GM21390 (cell line): ENCODE measurements around the gene ADAMTS9.

Experiments used
- ATAC-seq: cut with Tn5 transposase; IDR thresholded peaks from one replicate; pipeline ENCODE4 v1.9.1; 2021; ENCODE audit not compliant: unreplicated experiment

ADAMTS9 gene

DNA sequence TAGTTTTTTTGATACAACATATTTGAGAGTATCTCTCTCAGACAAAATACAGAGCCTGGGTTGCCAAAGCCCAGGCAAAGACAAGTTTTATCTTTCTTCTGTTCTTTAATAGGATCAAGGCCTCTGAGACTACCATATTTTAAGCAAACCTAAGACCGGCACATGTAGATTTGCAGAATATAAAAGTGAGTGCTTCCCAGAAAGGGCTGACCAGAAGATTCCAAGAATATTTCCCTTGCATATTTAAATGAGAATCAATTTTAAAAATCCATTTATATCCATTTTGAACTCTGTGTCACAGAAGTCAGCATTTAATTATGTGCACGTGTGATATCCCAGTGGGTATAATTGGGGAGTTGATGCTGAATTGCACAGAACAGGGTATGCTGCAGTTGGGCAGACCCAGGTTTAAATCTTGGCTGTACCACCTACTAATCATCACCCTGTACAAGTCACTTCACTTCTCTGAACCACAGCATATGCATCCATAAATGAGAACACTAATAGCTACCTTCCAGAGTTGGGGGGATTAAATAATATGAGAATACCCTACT, 191.9 kb downstream of the ADAMTS9 start:
- ATAC-seq, result no peak

DNA sequence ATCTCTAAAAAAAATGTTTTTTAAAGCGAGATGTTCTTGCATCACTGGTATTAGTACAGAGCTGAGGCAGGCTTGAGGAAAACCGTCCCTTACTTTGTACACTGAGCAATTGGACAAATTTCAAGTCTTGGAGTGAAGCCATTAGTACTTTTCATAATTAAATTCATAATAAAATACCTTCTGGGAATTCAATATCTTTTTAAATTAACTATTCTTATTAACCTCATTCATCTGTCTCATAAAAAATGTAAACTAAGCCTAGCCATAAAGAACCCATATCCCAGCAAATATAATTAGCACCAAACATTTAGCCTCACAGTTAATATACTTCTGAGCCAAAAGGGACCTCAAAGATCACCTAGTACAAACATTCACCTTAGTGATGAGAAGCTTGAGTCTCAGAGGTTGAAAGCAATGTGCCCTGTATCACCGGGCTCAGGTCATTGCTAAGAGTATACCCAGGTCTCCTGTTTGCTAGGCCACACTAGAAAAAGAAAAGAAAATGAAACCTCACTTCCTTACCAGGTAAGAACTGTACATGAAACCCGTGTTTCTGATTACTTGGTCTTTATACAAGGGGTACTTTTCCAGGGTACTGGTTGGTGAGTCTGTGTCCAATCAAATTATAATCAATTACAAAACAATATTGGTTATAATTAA, 192.5 kb downstream of the ADAMTS9 start:
- no peak for ATAC-seq

DNA sequence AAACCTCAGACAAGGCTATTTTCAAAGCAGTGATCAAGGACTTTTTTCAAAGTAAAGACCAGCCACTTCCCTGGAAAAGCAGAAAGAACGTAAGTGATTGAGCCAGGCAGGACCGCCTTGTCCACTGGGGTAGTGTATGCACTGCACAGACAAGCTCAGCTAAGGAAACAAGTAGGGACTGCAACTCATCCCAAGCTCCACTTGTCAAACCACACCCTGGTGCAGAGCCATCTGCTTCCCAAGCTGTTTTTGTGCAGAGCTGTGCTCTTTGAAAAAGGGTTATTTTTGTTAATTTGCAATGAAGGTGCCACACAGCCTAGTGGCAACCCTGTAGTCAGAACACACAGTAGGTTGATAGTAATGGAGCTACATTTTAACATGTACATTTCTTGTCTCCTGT, 193.3 kb downstream of the ADAMTS9 start:
- ATAC-seq, result no peak

DNA sequence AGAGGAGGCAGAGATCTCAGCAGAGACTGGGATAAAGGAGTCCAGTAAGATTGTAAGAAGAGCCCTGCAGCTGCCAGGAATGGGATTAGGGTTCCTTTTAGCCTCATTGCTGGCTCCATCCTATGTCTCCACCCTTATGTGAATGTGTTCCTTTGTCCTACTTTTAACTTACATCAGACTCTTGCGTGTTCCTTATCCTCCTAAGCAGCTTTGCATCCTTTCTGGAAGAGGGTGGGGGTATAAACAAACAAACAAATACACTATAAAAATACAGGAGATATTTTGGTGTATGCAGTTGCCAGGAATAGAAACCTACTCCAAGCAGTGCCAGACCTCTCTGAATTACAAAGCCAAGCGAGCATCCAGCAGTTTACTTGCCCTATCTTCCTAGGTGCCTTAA, 194.7 kb downstream of the ADAMTS9 start:
- ATAC-seq, result no peak

DNA sequence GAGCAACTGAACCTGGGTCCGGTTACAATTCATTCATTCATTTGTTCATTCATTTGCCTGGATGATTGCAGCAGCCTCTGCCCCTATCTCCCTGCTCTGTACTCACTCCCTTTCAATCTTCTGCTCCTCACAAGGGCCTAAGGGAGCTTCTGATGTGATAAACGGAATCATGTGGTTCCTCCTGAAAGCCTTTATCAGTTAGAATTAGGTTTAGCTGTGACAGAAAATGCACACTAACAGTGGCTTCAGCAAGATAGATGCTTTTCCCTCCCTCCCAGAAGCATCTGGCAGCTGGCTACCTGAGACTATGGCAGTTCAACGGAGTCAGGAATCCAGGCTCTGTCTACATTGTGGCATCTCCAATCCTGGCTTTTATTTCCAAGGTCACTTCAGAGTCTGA, 196.0 kb downstream of the ADAMTS9 start:
- no peak for ATAC-seq

DNA sequence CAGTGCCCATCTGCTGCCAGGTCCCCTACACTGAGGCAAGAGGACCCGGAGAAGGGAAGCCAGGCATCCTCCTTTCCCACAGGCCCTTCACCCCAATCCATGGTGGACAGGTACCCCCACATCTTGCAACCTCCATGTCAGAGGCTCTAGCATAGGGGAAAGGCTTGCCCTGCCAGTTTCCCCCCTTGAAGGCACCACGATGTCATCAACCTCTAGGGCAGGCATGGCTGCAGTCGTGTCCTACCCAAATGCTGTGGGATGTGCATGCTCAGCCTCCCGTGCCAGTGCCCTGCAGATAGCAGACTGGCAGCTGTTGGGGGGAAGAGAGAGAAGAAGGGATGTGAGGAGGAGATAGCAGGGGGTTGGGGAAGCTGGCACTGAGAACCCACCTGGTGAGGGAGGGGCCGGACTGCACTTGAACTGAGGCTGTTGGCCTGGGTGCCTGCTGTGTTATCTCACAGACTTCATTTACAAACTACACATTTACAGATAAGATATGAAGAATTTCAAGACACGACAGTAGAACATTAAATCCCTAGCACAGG, 197.5 kb downstream of the ADAMTS9 start:
- ATAC-seq, result no peak

DNA sequence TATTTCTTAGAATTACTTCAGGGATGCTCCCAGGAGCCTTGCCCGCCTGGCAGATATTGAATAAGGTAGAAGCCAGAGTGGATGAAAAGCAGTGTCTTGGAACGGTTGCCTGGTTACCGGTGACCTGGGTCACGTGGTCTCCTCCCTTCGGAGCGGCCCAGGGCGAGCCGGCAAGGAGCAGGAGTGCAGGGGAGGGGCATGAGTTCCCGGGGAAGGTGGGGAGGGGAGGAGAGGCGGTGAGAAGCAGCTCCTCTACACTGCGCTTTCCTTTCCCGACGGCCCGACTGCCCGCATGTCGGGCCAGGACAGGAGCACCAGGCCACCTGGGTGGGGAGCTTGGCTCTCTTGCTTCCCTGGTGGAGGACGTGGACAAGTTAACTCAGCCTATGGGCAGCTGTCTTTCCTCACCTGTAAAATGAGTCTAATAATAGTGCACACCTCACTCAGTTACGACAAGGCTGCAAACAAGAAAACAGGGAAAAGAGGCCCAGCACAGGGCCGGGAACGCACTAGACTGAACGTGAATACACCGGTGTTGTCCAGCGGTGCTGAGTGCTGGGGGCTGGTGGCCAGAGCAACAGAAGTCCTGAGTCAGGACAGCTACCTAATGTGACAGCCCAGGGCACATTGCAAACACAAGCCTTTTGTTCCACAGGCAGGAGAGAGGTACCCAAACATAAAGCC, 198.3 kb downstream of the ADAMTS9 start:
- ATAC-seq, result no peak

DNA sequence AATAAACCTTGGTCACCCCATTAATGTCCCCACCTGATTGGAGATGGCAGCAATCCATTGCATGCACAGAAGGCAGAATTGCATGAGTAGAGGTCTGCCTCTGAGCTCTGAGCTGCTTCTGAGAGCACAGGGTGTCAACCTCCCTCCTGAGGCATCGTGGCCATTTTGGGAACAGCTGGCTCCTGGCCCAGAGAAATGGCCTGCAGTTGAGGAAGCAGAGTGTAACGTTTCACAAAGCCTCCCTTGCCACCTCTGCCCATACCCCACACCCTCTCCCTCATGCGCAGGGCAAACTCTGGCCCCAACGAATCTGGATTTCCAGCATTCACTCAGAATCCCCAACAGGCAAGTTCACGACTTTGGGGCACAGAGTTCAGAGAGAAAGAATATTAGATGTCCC, 198.9 kb downstream of the ADAMTS9 start:
- ATAC-seq, result no peak

DNA sequence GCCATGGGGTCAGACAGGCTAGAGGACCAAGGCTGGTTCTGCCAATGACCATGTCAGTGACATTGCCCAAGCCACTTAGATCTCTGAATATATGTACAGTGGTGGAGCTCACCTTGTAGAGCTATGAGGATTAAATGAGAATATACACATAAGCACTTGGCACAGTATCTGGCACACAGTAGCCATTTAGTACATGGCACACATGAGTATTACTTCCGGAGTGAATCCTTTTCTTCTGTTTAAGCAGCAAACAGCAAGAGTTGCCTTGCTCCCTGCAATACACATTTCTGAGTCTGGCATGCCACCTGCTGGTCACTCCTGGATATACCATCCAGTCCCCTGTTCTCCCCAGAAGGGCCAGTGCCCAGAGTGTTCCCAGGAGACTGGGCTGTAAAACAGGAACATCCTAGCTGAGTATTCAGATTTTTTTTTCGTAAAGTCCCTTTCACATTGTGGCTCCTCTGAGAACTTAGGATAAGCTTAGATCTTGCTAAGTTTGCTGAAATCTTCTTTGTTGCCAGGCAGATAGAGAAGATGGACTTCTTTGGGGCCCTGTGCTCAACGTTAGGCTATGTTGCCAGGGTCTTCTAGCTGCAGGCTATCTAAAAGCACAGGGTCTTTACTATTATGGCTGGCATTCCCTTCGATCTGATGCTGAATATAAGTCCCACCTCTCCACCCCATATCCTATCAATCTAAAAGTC, 203.4 kb downstream of the ADAMTS9 start:
- peak; percentile 98 for ATAC-seq

DNA sequence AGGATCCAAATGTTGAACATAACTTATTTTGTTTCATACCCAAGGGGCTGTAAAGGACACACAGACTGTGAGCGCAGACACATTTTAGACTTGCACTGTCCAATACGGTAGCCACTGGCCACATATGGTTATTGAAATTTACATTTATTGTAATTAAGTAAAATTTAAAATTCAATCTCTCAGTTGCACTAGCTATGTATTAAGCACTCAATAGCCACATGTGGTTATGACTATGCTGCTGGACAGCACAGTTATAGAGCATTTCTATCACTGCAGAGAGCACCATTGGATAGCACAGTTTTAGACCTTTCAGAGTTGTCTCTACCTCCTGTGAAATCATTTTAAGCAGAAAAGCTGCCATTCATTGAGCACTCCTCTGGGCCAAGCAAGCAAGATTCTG, 204.3 kb downstream of the ADAMTS9 start:
- ATAC-seq, result no peak

DNA sequence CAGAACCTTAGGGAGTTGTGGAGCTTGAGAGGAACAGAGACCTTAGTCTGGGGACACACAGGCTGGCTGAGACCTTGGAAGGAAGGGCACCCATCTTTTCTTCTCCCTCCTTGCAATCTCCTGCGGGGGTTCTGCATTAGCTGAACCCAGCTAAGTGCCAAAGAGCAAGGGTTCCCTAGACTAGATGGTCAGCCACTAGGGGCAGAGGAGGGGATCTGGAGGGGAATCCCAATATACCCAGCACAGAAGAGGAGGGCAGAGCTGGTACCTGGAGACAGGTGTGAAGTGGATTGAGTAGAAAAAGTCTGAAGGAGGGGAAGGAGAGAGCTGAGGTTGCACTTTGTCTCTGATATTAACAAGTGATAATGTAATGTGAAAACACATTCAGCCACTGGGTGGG, 212.8 kb downstream of the ADAMTS9 start:
- no peak for ATAC-seq

DNA sequence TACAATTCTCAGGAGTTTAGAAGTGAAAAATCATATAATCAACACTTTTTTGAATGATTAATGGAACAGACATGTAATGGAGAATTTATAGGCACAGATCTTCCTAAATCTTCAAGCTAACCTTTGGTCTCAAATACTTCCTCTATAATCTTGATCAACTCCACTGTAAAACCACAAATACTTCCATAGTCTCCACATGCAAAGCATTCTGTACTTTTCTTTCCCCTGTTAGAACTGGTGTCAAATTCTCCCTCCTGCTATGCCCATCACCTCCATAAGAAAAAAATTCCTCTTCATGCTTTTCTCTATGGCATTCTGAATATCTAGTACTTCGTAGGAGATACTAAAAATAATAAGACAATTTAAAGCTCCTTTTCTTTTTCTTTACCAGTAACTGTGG, 214.3 kb downstream of the ADAMTS9 start:
- no peak for ATAC-seq

DNA sequence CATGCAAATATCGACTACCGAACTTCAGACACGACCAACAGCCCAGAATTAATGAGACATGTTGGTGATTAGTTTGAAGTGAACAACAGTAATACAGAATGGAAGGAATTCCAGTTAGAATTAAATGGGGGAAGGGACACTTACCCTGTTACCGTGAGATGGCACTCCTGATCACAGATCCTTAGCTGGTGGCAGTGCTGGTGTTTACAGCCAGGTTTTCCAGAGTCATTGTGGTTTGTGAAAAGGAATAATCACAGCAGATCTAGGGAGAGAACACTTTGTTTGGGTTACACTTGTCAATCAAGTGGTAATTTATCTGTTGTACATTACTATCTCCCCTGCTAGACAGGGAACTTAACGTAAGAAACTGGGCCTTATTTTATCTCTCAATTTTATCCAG, 217.4 kb downstream of the ADAMTS9 start:
- no peak for ATAC-seq

DNA sequence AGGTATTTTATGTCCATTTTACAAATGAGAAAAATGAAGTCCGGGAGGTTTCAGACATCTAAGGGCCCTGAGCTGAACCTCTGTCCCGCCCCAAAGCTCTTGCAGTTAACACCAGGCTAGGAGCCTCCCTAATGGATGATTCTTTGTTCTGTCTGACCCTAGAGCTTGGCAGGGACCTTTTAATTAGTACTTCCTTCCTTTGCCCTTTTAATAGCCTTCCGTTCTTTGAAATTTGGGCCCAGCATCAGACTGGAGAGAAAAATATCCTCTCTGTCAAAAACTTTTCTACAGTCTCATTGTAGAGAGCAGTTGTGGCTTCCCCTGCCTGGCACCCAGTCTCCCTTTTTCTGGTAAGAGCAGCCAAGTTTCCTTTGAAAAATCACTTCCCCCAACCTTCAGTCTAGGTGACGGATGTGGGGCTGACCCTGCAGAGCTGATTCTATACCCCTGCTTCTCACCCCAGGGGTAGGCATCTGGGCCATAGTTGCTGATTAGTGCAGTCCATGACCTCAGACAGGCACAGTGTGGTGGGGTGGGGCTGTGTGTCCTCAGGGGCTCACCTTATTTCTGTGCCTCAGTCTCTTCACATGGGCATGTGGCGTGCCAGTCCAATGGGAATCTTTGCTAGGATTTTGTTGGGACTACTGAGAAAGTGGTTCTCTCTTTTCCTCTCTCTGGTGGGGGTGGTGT, 220.4 kb downstream of the ADAMTS9 start:
- ATAC-seq, result no peak
